Stimulated activated CD4-positive, alpha-beta T cell treated with anti-CD3 and anti-CD28 coated beads, TNF-alpha, amount 100 ng/mL, for 24 hours (primary cell): ENCODE data around the gene PATE2.

ENCODE experiments used
- DNase-seq, 3 experiments: peaks; one replicate each; pipeline ENCODE4 v3.0.0-alpha.2; 2020; ENCODE audit warnings: low read depth in 3 of 3

Gene PATE2

GRCh38 chr11:125778728-125779127 lies at the start of gene PATE2:
Gene PATE2 (minus strand): TSS chr11:125778828. CDS start chr11:125778773, 55 bp downstream.
- DNase-seq = no peak

GRCh38 chr11:125807909-125808308 lies 29.3 kb upstream of the PATE2 start:
- DNase-seq = no peak

GRCh38 chr11:125802387-125802786 lies 23.8 kb upstream of the PATE2 start:
- no peak for DNase-seq

GRCh38 chr11:125799808-125800207 lies 21.2 kb upstream of the PATE2 start:
- DNase-seq = no peak

GRCh38 chr11:125797641-125798040 lies 19.0 kb upstream of the PATE2 start:
- DNase-seq = no peak

- DNase-seq = no peak
Measured at GRCh38 chr11:125790825-125791224, 12.2 kb upstream of the PATE2 start.

GRCh38 chr11:125787827-125788226 lies 9.2 kb upstream of the PATE2 start, which contains the start of gene PATE3:
Gene PATE3 (plus strand): TSS chr11:125788127. CDS start chr11:125788152, 25 bp downstream.
- DNase-seq = no peak

GRCh38 chr11:125784678-125785077 lies 6.0 kb upstream of the PATE2 start:
- no peak for DNase-seq

- DNase-seq = no peak
Measured at GRCh38 chr11:125777309-125777708, 1.3 kb downstream of the PATE2 start.

- DNase-seq = no peak
Measured at GRCh38 chr11:125773516-125773915, 5.1 kb downstream of the PATE2 start.

- DNase-seq = no peak
Measured at GRCh38 chr11:125772834-125773505, 5.7 kb downstream of the PATE2 start.

GRCh38 chr11:125770583-125770982 lies 8.0 kb downstream of the PATE2 start:
- no peak for DNase-seq

GRCh38 chr11:125768336-125769046 lies 10.1 kb downstream of the PATE2 start:
- DNase-seq = no peak

GRCh38 chr11:125766251-125766650 lies 12.4 kb downstream of the PATE2 start:
- DNase-seq = no peak

GRCh38 chr11:125763483-125763882 lies 15.1 kb downstream of the PATE2 start:
- no peak for DNase-seq

GRCh38 chr11:125762445-125762844 lies 16.2 kb downstream of the PATE2 start:
- DNase-seq = no peak

- no peak for DNase-seq
Measured at GRCh38 chr11:125756050-125756449, 22.6 kb downstream of the PATE2 start.

- no peak for DNase-seq
Measured at GRCh38 chr11:125750629-125751028, 28.0 kb downstream of the PATE2 start.

- no peak for DNase-seq
Measured at GRCh38 chr11:125745979-125746378, 32.6 kb downstream of the PATE2 start, which contains the start of gene PATE1. Gene PATE1 (plus strand): TSS chr11:125746279. CDS start chr11:125746305, 26 bp downstream.

- no peak for DNase-seq
Measured at GRCh38 chr11:125743681-125744080, 34.9 kb downstream of the PATE2 start.

GRCh38 chr11:125740617-125741016 lies 38.0 kb downstream of the PATE2 start:
- DNase-seq = no peak

GRCh38 chr11:125728969-125729368 lies 49.7 kb downstream of the PATE2 start:
- DNase-seq = no peak
